K562 (cell line): Measurements from ENCODE around the gene PNPLA2. TPM values are rescaled to one million over a fixed set of nuclear protein-coding genes. Genes with fewer than 3 reads are reported as not detected.

Experiments used
- ATAC-seq: fragments of 200-7000 bp; cut with Tn5 transposase; 3 replicates; pipeline ENCODE4 v1.9.1; 2020; ENCODE audit warnings: moderate library complexity
- BruUV-seq: library from RNA; stranded (reverse); fragments of 400-500 nt; replicated peaks from 2 replicates; lab custom pipeline; 2021; lab: Mats Ljungman, UMichigan
- CTCF ChIA-PET: fragments of 300-600 bp; formaldehyde crosslinking; extraction: SDS; loops from one replicate; lab custom pipeline; 2021; ENCODE audit warnings: low intra/inter-chr PET ratio; lab: Yijun Ruan, JAX
- POLR2A ChIA-PET: fragments of 300-600, 350-650 bp; sonication (Branson Sonifier 250); formaldehyde crosslinking; extraction: SDS; loops from one replicate; lab custom pipeline; 2021; ENCODE audit warnings: antibody characterized with exemption, inconsistent platforms; lab: Yijun Ruan, JAX
- DNase-seq, 4 experiments: peaks; one replicate each; pipeline versions ENCODE4 v3.0.0 to v3.0.0-alpha.2; 2011 to 2018; ENCODE audit warnings: low spot score in 3 of 4, mixed read lengths in 3 of 4; ENCODE audit errors: extremely low read depth in 1 of 4
- FAIRE-seq: peaks from 2 replicates; lab custom pipeline; 2011; peaks lifted over from hg19 to GRCh38; lab: Jason Lieb, UNC
- H2AFZ ChIP-seq: 2 replicates; pipeline ENCODE4 v1.6.0; 2011; ENCODE audit warnings: low read depth, low read length, control low read depth, inconsistent platforms
- H3K27ac ChIP-seq: fragments of 200-600 bp; 3 replicates; pipeline ENCODE4 v1.8.0; 2011; ENCODE audit warnings: low read depth, mild to moderate bottlenecking, control low read depth, inconsistent platforms, low read length, moderate library complexity, mixed read lengths; ENCODE audit errors: extremely low read depth
- H3K27me3 ChIP-seq, 2 experiments: fragments of 300-600 bp in 1 of 2; 2 replicates in 1 of 2; 3 replicates in 1 of 2; pipeline versions ENCODE4 v1.6.0 to v1.8.0; 2011; ENCODE audit warnings: inconsistent platforms in 2 of 2, low read length in 2 of 2, mild to moderate bottlenecking in 1 of 2, mixed read lengths in 1 of 2, moderate library complexity in 1 of 2; ENCODE audit not compliant: control insufficient read depth in 2 of 2, insufficient read depth in 2 of 2
- H3K36me3 ChIP-seq: fragments of 300-600 bp; 3 replicates; pipeline ENCODE4 v1.8.0; 2011; ENCODE audit warnings: mild to moderate bottlenecking, low read length, inconsistent platforms; ENCODE audit not compliant: control insufficient read depth, insufficient read depth
- H3K4me1 ChIP-seq, 2 experiments: fragments of 200-600 bp in 1 of 2; replicated peaks in 1 of 2; 2 replicates in 1 of 2; 3 replicates in 1 of 2; pipeline versions ENCODE4 v1.5.1 to v1.8.0; 2011; ENCODE audit warnings: inconsistent platforms in 2 of 2, low read length in 2 of 2, mild to moderate bottlenecking in 1 of 2, mixed read lengths in 1 of 2, moderate library complexity in 1 of 2; ENCODE audit not compliant: control insufficient read depth in 2 of 2, insufficient read depth in 2 of 2
- H3K4me2 ChIP-seq: 2 replicates; pipeline ENCODE4 v1.6.1; 2011; ENCODE audit warnings: low read length, control low read depth, inconsistent platforms, mixed read lengths; ENCODE audit not compliant: insufficient read depth
- H3K4me3 ChIP-seq: fragments of 200-600 bp; sonication (generic), shearing (Covaris generic); 2 replicates; pipeline ENCODE4 v1.5.1; 2016; ENCODE audit warnings: control low read depth, inconsistent platforms
- H3K79me2 ChIP-seq: fragments of 200-600 bp; 3 replicates; pipeline ENCODE4 v1.8.0; 2011; ENCODE audit warnings: low read length, inconsistent platforms; ENCODE audit not compliant: control insufficient read depth, insufficient read depth
- H3K9ac ChIP-seq, 2 experiments: 2 replicates each; pipeline versions ENCODE4 v1.6.0 to v1.6.1; 2011; ENCODE audit warnings: low read depth in 2 of 2, low read length in 2 of 2, control low read depth in 1 of 2, inconsistent platforms in 1 of 2, mild to moderate bottlenecking in 1 of 2, mixed read lengths in 1 of 2; ENCODE audit not compliant: insufficient read depth in 1 of 2
- H3K9me1 ChIP-seq: one replicate; pipeline ENCODE4 v1.6.0; 2011; ENCODE audit warnings: inconsistent platforms, mild to moderate bottlenecking, low read length, moderate library complexity; ENCODE audit not compliant: control insufficient read depth, insufficient read depth
- H3K9me3 ChIP-seq: replicated peaks from 2 replicates; pipeline ENCODE4 v1.5.1; 2011; ENCODE audit warnings: low read depth, low read length, inconsistent platforms; ENCODE audit not compliant: control insufficient read depth, insufficient read depth
- H4K20me1 ChIP-seq: replicated peaks from 2 replicates; pipeline ENCODE4 v1.6.1; 2011; ENCODE audit warnings: low read length, inconsistent platforms, mixed read lengths; ENCODE audit not compliant: control insufficient read depth, insufficient read depth
- NR1H2 ChIP-seq: sonication (generic); formaldehyde crosslinking; IDR thresholded peaks from 2 replicates; pipeline ENCODE4 v1.4.0; 2020; ENCODE audit warnings: mild to moderate bottlenecking, missing genetic modification reagents
- PHF21A ChIP-seq: fragments of 450-650 bp; IDR thresholded peaks from 2 replicates; pipeline ENCODE4 v1.6.1; 2017; ENCODE audit warnings: low read depth, borderline replicate concordance
- PML ChIP-seq: IDR thresholded peaks from 2 replicates; pipeline ENCODE4 v1.6.1; 2012; ENCODE audit warnings: low read length, inconsistent platforms
- POLR2A ChIP-seq: fragments of 450-650 bp; conservative IDR thresholded peaks from 2 replicates; pipeline ENCODE4 v1.6.1; 2016
- POLR2G ChIP-seq: fragments of 200-400 bp; formaldehyde crosslinking; IDR thresholded peaks from 2 replicates; pipeline ENCODE4 v1.6.1; 2017; ENCODE audit warnings: low read depth, mild to moderate bottlenecking, antibody characterized with exemption, low read length, moderate library complexity
- XRCC3 ChIP-seq: fragments of 450-650 bp; IDR thresholded peaks from 2 replicates; pipeline ENCODE4 v1.6.1; 2017; ENCODE audit warnings: mild to moderate bottlenecking, moderate library complexity
- ZNF717 ChIP-seq: fragments of 250-450 bp; sonication (Bioruptor Pico); IDR thresholded peaks from 2 replicates; pipeline ENCODE4 v1.5.0; 2021
- ZSCAN32 ChIP-seq: fragments of 450-650 bp; formaldehyde crosslinking; IDR thresholded peaks from 2 replicates; pipeline ENCODE4 v1.4.0; 2020; ENCODE audit warnings: mild to moderate bottlenecking, moderate library complexity
- WGBS: fragments of 100-300 bp; shearing (Covaris generic); methylation state at CpG from one replicate; pipeline ENCODE4 v1.1.6; 2016; ENCODE audit warnings: low coverage, mixed read lengths; ENCODE audit not compliant: insufficient coverage; ENCODE audit errors: missing lambda C conversion rate; 5-methylcytosine and 5-hydroxymethylcytosine counted together
- in situ Hi-C: fragments of 300-500 bp; cut with MboI; formaldehyde crosslinking; loops from 4 replicates; pipeline ENCODE4 v1.15.0; 2018; ENCODE audit warnings: inconsistent platforms, mixed read lengths
- intact Hi-C: fragments of 100-400 bp; cut with micrococcal nuclease; formaldehyde crosslinking; loops from 2 replicates; pipeline ENCODE4 v1.14.2; 2022
- polyA plus RNA-seq, 8 experiments: library from polyadenylated mRNA; depleted of rRNA in 4 of 8; stranded (reverse) in 5 of 8; unstranded in 3 of 8; fragments of >200 nt; fragmentation: Nextera tagmentation in 2 of 8; fragmentation: Illumina TruSeq in 1 of 8; extraction: Ambion mirVana in 2 of 8; extraction: Trizol in 1 of 8; gene quantifications; 2 replicates each; pipeline versions ENCODE4 v1.2.1 to v1.2.3, GENCODE V29; 2011 to 2014; ENCODE audit warnings: inconsistent platforms in 1 of 8, missing spikeins in 1 of 8
- total RNA-seq, 7 experiments: library from RNA; depleted of rRNA in 6 of 7; stranded (reverse); fragments of >200 nt in 6 of 7; fragmentation: Illumina TruSeq in 2 of 7; extraction: Trizol in 2 of 7; gene quantifications; 2 replicates each; pipeline versions ENCODE4 v1.2.1 to v1.2.3, GENCODE V29; 2011 to 2021; ENCODE audit warnings: low replicate concordance in 1 of 7
- TF ChIP-seq, protein P1 (sequence below), 2 experiments: fragments of 450-650 bp in 1 of 2; sonication (generic) in 1 of 2; formaldehyde crosslinking in 1 of 2; IDR thresholded peaks; 2 replicates each; pipeline versions ENCODE4 v1.7.1 to v1.9.0; 2016 to 2022; ENCODE audit warnings: inconsistent platforms in 1 of 2, mild to moderate bottlenecking in 1 of 2, missing genetic modification reagents in 1 of 2
- TF ChIP-seq, protein P2 (sequence below): sonication (generic); formaldehyde crosslinking; IDR thresholded peaks from 2 replicates; pipeline ENCODE4 v1.8.1; 2023; ENCODE audit warnings: mild to moderate bottlenecking, missing genetic modification reagents

PNPLA2 gene
- total and polyA plus RNA-seq, 9 of the 15 experiments (the other 6 are each of a cell fraction or from before 2014, with no cell fraction given), result 0.39 to 87.1 (median 8.4) TPM

DNA sequence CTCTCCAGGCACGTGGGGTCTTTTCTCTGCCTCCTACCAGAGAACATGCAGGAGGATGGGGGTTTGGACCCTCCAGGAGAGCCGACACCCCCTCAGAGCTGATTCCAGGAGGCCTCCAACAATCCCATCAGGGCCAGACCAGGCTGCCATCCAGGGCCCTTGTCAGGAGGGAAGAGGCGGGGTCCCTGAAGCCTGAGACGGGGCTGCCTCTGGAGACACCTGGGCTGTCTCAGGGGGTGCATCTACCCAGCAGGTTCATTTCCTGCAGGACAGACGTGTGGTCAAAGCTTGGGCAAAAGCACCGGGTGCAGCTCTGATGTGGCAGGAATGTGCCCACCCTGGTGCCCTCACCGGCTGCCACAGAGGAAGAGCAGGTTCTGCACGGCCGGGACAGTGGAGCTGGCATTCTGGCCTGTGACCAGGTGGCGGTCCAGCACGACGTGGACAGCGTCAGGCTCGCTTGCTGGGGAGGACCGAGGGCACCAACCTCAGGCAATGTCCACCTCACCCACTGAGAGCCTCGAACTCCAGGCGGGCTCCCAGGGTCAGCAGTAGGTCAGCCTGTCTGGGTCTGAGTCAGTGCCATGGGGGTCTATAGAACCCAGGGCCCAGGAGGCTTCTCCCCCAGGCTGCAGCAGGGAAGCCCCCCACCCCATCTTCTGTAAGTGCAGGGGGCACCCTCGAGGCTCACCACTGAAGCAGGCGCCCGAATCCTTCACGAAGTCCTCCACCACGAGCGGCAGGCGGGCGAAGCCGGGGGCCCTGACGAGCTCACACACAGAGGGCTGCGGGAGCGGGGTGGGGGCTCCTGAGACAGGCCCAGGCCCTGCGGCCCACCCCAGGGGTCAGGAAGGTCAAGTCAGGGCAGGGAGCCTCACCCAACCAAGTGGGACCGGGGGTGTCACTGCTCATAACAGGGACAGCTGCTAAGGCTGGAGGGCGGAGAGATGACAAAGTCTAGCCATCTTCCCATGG, 47.8 kb upstream of the PNPLA2 start:
- Histone ChIP-seq H3K36me3 (peaks cover 79% of the 10 kb centered on the region), H3K4me3 (no peak overlapping the region), H2AFZ (no peak overlapping the region), H3K27me3 (no peaks in the 10 kb centered on the region), H3K27ac (no peak overlapping the region), H3K9ac (no peak overlapping the region; a peak in 1 of 4 replicates), H4K20me1 (peaks cover 24% of the 10 kb centered on the region), H3K79me2 (peaks cover 51% of the 10 kb centered on the region), H3K9me1 (peaks cover 6% of the 10 kb centered on the region), H3K9me3 (no peaks in the 10 kb centered on the region), H3K4me2 (no peak overlapping the region), H3K4me1 (peaks cover 9 to 67% of the 10 kb centered on the region in 2 experiments; a peak in 3 of 5 replicates)
- in situ Hi-C loops, result no loop called here
- ChIA-PET CTCF (no interaction called here), POLR2A (interaction anchor here (0.5 to 1.4 kb wide), 5 partner anchors 9 to 478 kb away, joined by 3 to 14 read pairs (median 3); no protein-coding TSS in a partner anchor)
- intact Hi-C loops, result no loop called here
- 96% methylated on average over 29 of the region's 32 CpGs for WGBS
- no peak for DNase-seq
- no peak for ATAC-seq
- no TSS peak for BruUV-seq
- FAIRE-seq, result no peak
- TF ChIP-seq, protein P1, sequence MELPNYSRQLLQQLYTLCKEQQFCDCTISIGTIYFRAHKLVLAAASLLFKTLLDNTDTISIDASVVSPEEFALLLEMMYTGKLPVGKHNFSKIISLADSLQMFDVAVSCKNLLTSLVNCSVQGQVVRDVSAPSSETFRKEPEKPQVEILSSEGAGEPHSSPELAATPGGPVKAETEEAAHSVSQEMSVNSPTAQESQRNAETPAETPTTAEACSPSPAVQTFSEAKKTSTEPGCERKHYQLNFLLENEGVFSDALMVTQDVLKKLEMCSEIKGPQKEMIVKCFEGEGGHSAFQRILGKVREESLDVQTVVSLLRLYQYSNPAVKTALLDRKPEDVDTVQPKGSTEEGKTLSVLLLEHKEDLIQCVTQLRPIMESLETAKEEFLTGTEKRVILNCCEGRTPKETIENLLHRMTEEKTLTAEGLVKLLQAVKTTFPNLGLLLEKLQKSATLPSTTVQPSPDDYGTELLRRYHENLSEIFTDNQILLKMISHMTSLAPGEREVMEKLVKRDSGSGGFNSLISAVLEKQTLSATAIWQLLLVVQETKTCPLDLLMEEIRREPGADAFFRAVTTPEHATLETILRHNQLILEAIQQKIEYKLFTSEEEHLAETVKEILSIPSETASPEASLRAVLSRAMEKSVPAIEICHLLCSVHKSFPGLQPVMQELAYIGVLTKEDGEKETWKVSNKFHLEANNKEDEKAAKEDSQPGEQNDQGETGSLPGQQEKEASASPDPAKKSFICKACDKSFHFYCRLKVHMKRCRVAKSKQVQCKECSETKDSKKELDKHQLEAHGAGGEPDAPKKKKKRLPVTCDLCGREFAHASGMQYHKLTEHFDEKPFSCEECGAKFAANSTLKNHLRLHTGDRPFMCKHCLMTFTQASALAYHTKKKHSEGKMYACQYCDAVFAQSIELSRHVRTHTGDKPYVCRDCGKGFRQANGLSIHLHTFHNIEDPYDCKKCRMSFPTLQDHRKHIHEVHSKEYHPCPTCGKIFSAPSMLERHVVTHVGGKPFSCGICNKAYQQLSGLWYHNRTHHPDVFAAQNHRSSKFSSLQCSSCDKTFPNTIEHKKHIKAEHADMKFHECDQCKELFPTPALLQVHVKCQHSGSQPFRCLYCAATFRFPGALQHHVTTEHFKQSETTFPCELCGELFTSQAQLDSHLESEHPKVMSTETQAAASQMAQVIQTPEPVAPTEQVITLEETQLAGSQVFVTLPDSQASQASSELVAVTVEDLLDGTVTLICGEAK (IDR thresholded peaks at IDR 0.05), result no peak
- TF ChIP-seq, protein P1 (CRISPR knock-in tag; IDR thresholded peaks at IDR 0.05), result no peak
- TF ChIP-seq, protein P2, sequence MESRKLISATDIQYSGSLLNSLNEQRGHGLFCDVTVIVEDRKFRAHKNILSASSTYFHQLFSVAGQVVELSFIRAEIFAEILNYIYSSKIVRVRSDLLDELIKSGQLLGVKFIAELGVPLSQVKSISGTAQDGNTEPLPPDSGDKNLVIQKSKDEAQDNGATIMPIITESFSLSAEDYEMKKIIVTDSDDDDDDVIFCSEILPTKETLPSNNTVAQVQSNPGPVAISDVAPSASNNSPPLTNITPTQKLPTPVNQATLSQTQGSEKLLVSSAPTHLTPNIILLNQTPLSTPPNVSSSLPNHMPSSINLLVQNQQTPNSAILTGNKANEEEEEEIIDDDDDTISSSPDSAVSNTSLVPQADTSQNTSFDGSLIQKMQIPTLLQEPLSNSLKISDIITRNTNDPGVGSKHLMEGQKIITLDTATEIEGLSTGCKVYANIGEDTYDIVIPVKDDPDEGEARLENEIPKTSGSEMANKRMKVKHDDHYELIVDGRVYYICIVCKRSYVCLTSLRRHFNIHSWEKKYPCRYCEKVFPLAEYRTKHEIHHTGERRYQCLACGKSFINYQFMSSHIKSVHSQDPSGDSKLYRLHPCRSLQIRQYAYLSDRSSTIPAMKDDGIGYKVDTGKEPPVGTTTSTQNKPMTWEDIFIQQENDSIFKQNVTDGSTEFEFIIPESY (CRISPR knock-in tag), result no peak
- TF ChIP-seq ZSCAN32 (CRISPR knock-in tag), result no peak
- peak; percentile 2; the same call in 1 of the 2 replicates for TF ChIP-seq POLR2A
- no peak for TF ChIP-seq ZNF717 (CRISPR knock-in tag)
- 0 out of 2 replicates have a peak, but pooled peaks have one; percentile 21 for TF ChIP-seq PML
- TF ChIP-seq XRCC3, result no peak
- TF ChIP-seq POLR2G, result peak; percentile 60
- TF ChIP-seq NR1H2, result no peak
- no peak for TF ChIP-seq PHF21A
